Right atrium auricular region (tissue), 2 donors: ENCODE data around the gene OR51A7. TPM values are rescaled to one million over a fixed set of nuclear protein-coding genes. Genes with fewer than 3 reads are reported as not detected.

Experiments
- DNase-seq: peaks from one replicate; pipeline ENCODE4 v3.0.0-alpha.2; 2019; ENCODE audit warnings: low spot score
- H3K27ac ChIP-seq, 2 donors: fragments of 200-600 bp; sonication (generic); 1 replicate in 1 of 2; 2 replicates in 1 of 2; pipeline ENCODE4 v1.5.1; 2016 to 2019
- H3K27me3 ChIP-seq, 2 donors: fragments of 200-600 bp; sonication (generic); one replicate each; pipeline versions ENCODE4 v1.5.1 to v1.6.0; 2017 to 2019
- H3K36me3 ChIP-seq: fragments of 200-600 bp; sonication (generic); one replicate; pipeline ENCODE4 v1.5.1; 2016
- H3K4me1 ChIP-seq, 2 donors: fragments of 200-600 bp; sonication (generic); one replicate each; pipeline versions ENCODE4 v1.5.1 to v1.6.0; 2017 to 2019
- H3K4me3 ChIP-seq, 2 donors: fragments of 200-600 bp; sonication (generic); 1 replicate in 1 of 2; 2 replicates in 1 of 2; pipeline ENCODE4 v1.5.1; 2017 to 2019; ENCODE audit warnings: mild to moderate bottlenecking in 1 of 2, moderate library complexity in 1 of 2
- H3K9me3 ChIP-seq, 2 donors: fragments of 200-600 bp; sonication (generic); one replicate each; pipeline ENCODE4 v1.5.1; 2019
- total RNA-seq, 2 donors: library from RNA; depleted of rRNA; stranded (reverse); fragments of >200 nt; gene quantifications; one replicate each; pipeline ENCODE4 v1.1.0, GENCODE V29; 2016
- TF ChIP-seq, protein P1 (sequence below), 2 donors: fragments of 200-600 bp; sonication (generic); IDR thresholded peaks; one replicate each; pipeline ENCODE4 v1.5.1; 2019; ENCODE audit warnings: antibody characterized with exemption in 2 of 2

The OR51A7 gene
- total RNA-seq, 2 donors from 2014 or later, result not detected

DNA sequence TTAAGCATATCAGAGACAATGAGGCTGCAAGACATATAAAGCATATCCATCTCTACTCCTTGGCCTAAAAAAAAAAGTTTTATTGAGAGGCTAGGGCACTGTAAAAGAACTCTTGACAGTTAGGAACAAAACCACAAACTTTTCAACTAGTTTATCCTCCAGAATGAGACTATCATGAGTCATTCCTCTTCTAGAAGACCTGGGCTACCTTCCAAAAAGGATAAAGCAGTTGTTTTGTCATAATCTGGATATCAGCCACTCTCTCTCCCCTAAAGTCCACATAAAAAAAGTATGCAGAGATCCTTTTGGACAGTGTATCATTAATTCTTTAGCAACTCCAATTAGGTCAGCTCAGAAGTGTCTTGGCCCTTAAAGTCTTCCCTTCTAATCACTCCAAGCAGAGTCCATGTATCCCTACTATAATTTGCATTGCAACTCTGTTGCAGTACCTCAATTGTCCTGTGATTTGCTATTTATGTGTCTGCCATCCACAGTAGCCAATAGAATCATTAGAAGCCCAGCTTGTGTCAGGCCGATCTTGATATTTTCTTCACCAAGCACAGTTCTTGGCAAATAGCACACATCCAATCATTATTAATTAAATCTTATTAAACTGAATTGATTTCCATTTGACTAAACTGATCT is 11.5 kb upstream of the OR51A7 start:
- TF ChIP-seq, protein P1, sequence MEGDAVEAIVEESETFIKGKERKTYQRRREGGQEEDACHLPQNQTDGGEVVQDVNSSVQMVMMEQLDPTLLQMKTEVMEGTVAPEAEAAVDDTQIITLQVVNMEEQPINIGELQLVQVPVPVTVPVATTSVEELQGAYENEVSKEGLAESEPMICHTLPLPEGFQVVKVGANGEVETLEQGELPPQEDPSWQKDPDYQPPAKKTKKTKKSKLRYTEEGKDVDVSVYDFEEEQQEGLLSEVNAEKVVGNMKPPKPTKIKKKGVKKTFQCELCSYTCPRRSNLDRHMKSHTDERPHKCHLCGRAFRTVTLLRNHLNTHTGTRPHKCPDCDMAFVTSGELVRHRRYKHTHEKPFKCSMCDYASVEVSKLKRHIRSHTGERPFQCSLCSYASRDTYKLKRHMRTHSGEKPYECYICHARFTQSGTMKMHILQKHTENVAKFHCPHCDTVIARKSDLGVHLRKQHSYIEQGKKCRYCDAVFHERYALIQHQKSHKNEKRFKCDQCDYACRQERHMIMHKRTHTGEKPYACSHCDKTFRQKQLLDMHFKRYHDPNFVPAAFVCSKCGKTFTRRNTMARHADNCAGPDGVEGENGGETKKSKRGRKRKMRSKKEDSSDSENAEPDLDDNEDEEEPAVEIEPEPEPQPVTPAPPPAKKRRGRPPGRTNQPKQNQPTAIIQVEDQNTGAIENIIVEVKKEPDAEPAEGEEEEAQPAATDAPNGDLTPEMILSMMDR (IDR thresholded peaks at IDR 0.05), result peak in 1 of 2 donors; percentile 39
- H3K4me1 ChIP-seq, result no peaks in the 10 kb centered on the region
- H3K36me3 ChIP-seq, result no peaks in the 10 kb centered on the region
- no peak overlapping the region for H3K4me3 ChIP-seq
- H3K9me3 ChIP-seq, result no peaks in the 10 kb centered on the region
- H3K27me3 ChIP-seq, result no peaks in the 10 kb centered on the region
- DNase-seq, result no peak
- H3K27ac ChIP-seq, result no peak overlapping the region

DNA sequence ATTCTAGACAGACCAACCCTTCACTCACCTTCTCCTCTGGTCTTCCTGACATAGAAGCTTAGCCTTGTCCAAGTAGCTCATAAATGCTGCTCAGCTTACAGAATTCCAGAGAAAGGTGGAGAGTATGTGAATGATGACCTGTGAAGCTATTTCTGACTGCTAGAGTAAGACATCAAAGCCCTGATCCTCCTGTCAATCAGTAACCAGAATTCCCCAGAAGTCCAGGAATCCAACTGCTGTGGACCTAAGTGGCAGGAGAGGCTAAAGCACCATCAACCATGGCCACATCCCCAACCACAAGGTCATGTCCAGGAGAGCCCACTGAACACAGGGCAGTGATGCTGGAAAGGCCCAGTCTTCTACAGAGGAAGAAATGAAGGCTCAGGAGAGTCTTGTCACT is 13.0 kb downstream of the OR51A7 start:
- TF ChIP-seq, protein P1 (IDR thresholded peaks at IDR 0.05), result no peak
- no peaks in the 10 kb centered on the region for H3K36me3 ChIP-seq
- H3K4me1 ChIP-seq, result no peaks in the 10 kb centered on the region
- no peaks in the 10 kb centered on the region for H3K9me3 ChIP-seq
- no peak overlapping the region for H3K4me3 ChIP-seq
- no peak overlapping the region for H3K27ac ChIP-seq
- no peak for DNase-seq
- no peaks in the 10 kb centered on the region for H3K27me3 ChIP-seq

DNA sequence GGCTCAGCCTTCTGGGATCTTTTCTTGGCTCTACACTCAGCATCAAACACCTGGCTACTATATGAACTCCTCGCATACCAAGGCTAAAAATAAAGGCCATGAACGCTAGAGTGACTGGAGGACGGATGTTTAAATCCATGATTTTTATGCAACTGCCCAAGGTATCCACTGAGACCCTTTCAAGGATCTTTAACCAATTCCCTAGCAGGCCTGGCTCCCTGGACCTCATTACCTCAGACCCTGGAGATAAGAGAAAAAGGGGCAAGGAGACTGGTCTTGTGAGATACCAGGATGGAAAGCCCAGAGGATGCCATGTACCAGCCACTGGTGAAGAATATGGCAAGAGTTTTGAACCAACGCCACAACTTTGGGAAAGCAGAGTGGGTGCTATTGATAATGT is 15.7 kb downstream of the OR51A7 start, which contains the start of gene OR51G2:
Gene OR51G2, minus strand, starts transcription at position 101 of the 400 bp plus-strand sequence. CDS start 3,687 bp downstream, outside the sequence.
- TF ChIP-seq, protein P1 (IDR thresholded peaks at IDR 0.05), result no peak
- Histone ChIP-seq H3K9me3 (no peaks in the 10 kb centered on the region), H3K36me3 (no peaks in the 10 kb centered on the region), H3K27me3 (no peaks in the 10 kb centered on the region), H3K4me1 (no peaks in the 10 kb centered on the region), H3K27ac (no peak within 1 kb of the TSS), H3K4me3 (no peak within 1 kb of the TSS)
- DNase-seq, result no peak

DNA sequence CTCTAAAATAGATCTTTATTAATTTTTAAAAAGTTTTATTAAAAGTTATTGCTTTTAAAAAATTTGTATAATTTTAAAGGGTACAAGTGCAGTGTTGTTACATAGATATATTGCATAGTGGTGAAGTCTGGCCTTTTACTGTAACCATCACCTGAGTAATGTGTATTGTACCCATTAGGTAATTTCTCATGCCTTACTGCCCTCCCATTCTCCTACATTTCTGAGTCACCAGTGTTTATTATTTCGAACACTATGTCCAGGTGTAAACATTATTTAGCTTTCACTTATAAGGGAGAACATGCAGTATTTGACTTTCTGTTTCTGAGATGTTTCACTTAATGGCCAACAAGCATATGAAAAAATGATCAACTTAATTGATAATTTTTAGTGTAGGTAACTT is 18.2 kb downstream of the OR51A7 start:
- Histone ChIP-seq H3K27ac (no peak overlapping the region), H3K9me3 (no peaks in the 10 kb centered on the region)
- TF ChIP-seq, protein P1 (IDR thresholded peaks at IDR 0.05), result no peak

DNA sequence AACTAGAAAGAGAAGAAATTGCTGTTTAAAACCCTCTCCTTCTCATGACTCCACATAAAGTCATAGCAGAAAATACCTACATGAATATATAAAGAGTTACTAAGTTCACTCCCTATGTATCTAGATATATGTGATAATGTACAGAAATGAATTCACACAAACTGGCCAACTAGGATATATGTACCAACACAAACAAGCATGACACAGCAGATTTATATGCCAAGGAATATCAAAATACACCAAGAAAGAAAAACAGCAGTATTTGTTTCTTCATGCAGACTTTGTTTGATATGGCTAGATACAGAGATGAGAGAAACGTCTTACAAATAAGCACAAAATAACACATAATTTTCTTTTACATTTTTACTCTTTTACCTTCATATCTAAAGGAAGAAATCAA is 18.7 kb downstream of the OR51A7 start:
- H3K4me3 ChIP-seq, result no peak overlapping the region
- H3K27ac ChIP-seq, result no peak overlapping the region
- H3K36me3 ChIP-seq, result no peaks in the 10 kb centered on the region
- H3K4me1 ChIP-seq, result no peaks in the 10 kb centered on the region
- H3K9me3 ChIP-seq, result no peaks in the 10 kb centered on the region
- no peaks in the 10 kb centered on the region for H3K27me3 ChIP-seq
- DNase-seq, result no peak
- TF ChIP-seq, protein P1 (IDR thresholded peaks at IDR 0.05), result no peak

More for the DNA sequence above, 18.2 kb downstream of the OR51A7 start:
- Histone ChIP-seq H3K4me3 (no peak overlapping the region), H3K36me3 (no peaks in the 10 kb centered on the region), H3K27me3 (no peaks in the 10 kb centered on the region), H3K4me1 (no peaks in the 10 kb centered on the region)
- DNase-seq, result no peak

DNA sequence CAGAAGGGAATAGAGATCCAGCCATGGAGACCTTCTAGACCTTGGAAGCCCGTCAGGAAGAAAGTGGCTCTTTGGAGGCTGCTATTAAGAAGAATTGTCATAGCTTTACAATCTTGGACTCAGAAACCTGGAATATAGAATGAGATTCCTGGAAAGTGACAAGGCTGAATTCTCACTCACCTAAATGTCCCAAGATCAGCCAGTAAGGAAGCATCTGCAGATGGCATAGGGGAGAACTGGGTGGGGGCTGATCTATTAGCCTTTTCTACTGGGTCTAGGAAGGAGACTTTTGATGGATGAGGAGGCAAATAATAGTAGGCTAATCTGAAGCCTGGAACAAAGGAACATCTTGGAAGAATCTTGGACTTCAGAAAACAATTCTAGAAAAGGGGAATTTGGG is 20.7 kb downstream of the OR51A7 start, which contains the start of gene OR51G1:
Gene OR51G1, minus strand, starts transcription at position 101 of the 400 bp plus-strand sequence. Its CDS starts 0 bp downstream, at position 101.
- H3K27me3 ChIP-seq, result no peaks in the 10 kb centered on the region
- TF ChIP-seq, protein P1 (IDR thresholded peaks at IDR 0.05), result no peak
- H3K4me1 ChIP-seq, result no peaks in the 10 kb centered on the region
- H3K9me3 ChIP-seq, result no peaks in the 10 kb centered on the region
- no peaks in the 10 kb centered on the region for H3K36me3 ChIP-seq
- H3K27ac ChIP-seq, result no peak within 1 kb of the TSS
- H3K4me3 ChIP-seq, result no peak within 1 kb of the TSS
- no peak for DNase-seq
